ENCODE measurements around the gene CHST9. TPM values are rescaled to one million over a fixed set of nuclear protein-coding genes. Genes with fewer than 3 reads are reported as not detected.

CHST9 gene
- total and polyA plus RNA-seq, 2 of the 13 experiments (the other 11 are each of a cell fraction or from before 2014, with no cell fraction given): 3.2 to 9.6 TPM

DNA sequence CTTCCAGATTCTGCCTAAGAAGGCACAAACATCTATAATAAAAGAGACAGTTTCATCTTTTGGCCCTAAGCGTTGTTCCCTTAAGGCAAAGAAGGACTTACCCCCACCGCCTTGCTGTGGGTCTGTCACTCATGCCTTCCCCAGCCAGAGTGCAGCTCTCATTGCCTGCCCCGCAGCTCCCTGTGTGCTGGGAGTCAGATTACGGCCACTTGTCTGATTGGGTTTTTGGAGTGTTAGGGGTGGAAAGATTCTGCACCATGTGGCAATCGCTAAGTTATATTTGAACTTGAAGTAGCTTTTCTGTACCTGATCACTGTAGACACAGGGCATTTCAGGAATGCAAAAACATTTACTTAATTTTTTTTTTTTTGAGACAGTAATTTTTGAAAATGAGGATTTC, 319.6 kb downstream of the CHST9 start, which contains the start of gene AQP4 (continued):
- TF ChIP-seq, protein P1, sequence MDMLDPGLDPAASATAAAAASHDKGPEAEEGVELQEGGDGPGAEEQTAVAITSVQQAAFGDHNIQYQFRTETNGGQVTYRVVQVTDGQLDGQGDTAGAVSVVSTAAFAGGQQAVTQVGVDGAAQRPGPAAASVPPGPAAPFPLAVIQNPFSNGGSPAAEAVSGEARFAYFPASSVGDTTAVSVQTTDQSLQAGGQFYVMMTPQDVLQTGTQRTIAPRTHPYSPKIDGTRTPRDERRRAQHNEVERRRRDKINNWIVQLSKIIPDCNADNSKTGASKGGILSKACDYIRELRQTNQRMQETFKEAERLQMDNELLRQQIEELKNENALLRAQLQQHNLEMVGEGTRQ (IDR thresholded peaks at IDR 0.05; ENCODE audit: low read depth, low read length): no peak
- TF ChIP-seq, protein P1 (CRISPR knock-in tag; IDR thresholded peaks at IDR 0.05; ENCODE audit: borderline replicate concordance): no peak
- TF ChIP-seq ADNP (CRISPR knock-in tag; IDR thresholded peaks at IDR 0.05) (no peak), SRSF4 (IDR thresholded peaks at IDR 0.05; ENCODE audit: low read depth, low read length, poor library complexity, severe bottlenecking) (no peak), ZNF549 (CRISPR knock-in tag; IDR thresholded peaks at IDR 0.05) (no peak), ONECUT2 (CRISPR knock-in tag; IDR thresholded peaks at IDR 0.05) (no peak), ZNF660 (CRISPR knock-in tag; IDR thresholded peaks at IDR 0.05; ENCODE audit: borderline replicate concordance, low read depth) (no peak)
- TF ChIP-seq, protein P2, sequence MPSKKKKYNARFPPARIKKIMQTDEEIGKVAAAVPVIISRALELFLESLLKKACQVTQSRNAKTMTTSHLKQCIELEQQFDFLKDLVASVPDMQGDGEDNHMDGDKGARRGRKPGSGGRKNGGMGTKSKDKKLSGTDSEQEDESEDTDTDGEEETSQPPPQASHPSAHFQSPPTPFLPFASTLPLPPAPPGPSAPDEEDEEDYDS (CRISPR knock-in tag; IDR thresholded peaks at IDR 0.05): no peak
- TF ChIP-seq, protein P3, sequence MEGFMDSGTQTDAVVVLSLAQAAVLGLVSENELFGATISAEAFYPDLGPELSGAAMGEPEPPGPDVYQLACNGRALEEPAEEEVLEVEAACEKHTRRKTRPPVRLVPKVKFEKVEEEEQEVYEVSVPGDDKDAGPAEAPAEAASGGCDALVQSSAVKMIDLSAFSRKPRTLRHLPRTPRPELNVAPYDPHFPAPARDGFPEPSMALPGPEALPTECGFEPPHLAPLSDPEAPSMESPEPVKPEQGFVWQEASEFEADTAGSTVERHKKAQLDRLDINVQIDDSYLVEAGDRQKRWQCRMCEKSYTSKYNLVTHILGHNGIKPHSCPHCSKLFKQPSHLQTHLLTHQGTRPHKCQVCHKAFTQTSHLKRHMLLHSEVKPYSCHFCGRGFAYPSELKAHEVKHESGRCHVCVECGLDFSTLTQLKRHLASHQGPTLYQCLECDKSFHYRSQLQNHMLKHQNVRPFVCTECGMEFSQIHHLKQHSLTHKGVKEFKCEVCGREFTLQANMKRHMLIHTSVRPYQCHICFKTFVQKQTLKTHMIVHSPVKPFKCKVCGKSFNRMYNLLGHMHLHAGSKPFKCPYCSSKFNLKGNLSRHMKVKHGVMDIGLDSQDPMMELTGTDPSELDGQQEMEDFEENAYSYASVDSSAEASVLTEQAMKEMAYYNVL (CRISPR knock-in tag; IDR thresholded peaks at IDR 0.05; ENCODE audit: borderline replicate concordance): no peak
- TF ChIP-seq, protein P4, sequence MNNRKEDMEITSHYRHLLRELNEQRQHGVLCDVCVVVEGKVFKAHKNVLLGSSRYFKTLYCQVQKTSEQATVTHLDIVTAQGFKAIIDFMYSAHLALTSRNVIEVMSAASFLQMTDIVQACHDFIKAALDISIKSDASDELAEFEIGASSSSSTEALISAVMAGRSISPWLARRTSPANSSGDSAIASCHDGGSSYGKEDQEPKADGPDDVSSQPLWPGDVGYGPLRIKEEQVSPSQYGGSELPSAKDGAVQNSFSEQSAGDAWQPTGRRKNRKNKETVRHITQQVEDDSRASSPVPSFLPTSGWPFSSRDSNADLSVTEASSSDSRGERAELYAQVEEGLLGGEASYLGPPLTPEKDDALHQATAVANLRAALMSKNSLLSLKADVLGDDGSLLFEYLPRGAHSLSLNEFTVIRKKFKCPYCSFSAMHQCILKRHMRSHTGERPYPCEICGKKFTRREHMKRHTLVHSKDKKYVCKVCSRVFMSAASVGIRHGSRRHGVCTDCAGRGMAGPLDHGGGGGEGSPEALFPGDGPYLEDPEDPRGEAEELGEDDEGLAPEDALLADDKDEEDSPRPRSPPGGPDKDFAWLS (CRISPR knock-in tag; IDR thresholded peaks at IDR 0.05; ENCODE audit: borderline replicate concordance): no peak
